Measurements from ENCODE around the gene ST7.

Gene ST7

DNA sequence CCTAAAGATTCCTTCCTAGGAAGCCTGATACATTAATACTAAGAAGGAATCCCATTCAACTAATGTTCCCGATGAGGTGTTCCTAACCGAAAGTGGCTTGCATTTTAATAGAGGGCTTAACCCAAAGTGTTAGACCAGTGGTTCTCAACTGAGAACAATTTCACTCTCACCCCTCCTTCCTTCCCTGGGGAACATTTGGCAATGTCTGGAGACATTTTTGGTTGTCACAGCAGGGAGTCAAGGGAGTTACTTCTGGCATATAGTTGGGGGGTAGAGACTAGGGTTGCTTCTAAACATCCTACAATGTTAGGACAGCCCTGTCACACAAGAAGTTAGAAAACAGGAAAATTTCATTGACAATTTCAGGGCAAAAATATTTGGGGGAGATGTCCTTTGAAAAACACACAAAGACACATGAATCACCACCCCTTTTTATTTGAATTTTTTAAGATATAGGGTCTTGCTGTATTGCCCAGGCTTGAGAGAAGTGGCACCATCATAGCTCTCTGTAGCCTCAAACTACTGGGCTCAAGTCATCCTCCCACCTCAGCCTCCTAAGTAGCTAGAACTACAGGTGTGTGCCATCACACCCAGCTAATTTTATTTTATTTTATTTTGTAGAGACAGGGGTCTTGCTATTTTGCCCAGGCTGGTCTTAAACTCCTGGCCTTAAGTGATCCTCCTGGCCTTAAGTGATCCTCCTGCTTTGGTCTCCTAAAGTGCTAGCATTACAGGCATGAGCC lies 318.9 kb downstream of the ST7 start:
- DNase-seq (ENCODE audit: low read depth in 2 of 2) = no peak

DNA sequence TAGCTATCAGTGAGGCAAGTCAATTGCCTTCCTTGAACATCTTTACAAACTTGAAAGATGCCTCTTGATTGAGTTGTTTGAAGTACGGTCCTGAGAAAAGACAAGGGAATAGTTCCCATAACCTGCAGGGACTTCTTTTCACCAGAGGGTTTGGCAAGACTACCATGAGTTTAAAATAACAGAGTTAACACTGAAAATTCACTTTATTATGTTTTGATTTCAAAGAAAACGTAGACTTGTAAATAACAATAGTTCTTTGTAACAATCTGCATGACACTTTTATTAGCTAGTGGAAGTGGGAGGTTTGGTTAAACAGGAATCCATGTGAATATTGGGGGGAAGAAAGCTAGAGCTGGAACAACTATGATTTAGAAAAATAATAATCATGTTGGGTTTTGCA lies 320.0 kb downstream of the ST7 start:
- no peak for DNase-seq (ENCODE audit: low read depth in 2 of 2)

DNA sequence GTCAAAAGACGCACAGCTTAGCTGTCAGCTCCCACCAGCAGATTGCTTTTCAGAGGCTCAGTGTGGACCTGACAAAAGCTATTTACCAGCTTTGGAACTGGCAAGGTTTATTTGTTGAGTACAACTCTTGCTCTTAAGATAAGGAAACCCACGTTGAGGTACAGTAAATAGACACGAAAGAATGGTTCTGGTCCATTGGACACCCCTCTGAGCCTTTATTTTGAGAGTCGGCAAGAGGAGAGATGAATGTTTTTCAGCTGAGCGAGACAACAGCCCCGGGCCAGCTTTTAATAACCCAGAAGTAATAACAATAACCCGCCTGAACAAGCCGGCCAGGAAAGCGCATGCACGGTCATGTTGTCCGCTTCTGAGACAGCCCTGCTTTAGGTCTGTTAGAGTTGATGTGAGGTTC lies 320.5 kb downstream of the ST7 start:
- no peak for DNase-seq (ENCODE audit: low read depth in 2 of 2)

DNA sequence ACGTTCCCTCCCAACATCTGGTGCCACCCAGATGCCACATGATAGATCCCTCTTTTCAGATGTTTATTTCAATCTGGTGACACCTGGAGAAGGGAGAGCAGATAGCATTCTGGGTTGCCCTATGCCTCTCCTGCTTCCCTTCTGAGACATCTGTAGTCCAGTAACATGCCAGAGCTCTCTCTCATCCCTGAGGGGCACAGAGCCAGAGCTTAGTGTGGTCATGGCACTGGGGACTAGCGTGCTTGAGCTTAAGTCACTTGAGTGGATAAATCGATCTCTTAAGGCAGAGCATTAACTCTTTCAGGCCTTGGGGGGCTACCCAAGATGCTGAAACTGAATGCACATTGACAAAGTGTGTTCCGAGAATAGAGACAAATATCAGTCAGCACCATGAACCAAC lies 321.6 kb downstream of the ST7 start:
- no peak for DNase-seq (ENCODE audit: low read depth in 2 of 2)

DNA sequence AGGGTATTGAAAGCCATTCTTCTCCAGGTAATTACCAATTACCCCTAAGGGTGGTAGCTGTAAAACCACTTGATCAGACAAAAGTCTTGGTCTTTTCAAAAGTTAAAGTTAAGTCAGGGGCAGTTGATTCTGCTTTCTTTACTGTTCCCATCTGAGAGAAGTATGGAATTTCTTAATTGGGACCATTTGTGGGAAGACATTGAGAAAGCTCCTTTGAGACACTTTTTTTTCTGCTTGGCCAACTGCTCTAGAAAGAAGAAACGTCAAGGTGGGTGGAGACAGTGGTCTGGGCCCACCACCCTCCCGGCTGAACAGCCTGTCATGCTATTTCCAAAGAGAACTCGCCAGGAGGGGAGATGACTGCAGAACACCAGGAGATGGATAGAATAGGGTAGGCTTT lies 324.3 kb downstream of the ST7 start:
- DNase-seq (ENCODE audit: low read depth in 2 of 2) = no peak

DNA sequence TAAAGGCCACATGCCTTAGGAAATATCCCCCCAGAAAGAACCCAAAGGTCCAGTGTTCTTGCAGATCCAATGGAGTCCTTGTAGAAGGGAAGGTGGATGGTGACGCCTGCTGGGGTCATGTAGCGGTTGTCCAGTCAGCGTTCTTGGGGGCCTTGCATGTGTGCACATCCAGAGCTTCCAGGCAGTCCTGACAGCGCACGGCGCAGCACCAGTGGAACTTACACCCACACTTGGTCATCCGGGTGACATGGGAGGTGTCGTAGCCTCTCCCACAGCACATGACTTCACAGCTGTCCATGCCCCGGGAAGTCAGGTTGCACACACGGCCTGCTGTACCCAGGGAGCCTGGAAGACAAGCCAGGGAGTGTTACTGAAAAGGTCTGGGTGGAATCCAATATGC lies 324.7 kb downstream of the ST7 start:
- no peak for DNase-seq (ENCODE audit: low read depth in 2 of 2)

DNA sequence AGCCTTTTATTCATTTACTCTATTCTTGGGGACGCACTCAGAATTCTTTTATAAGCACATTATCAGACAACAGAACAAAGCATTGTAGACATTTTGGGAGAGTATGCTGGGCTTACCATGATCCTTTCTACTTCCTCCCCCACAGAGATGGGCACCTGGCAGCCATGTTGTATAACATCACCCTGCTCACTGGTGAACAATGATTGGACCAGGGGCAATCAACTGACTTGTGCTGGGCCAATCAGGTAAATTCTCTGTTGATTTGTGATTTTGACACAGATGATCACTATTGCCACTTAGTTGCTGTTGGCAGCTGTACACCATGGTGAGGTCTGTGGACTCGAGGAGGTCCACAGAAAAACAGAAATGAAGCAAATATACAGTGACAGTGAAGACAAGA lies 325.9 kb downstream of the ST7 start:
- no peak for DNase-seq (ENCODE audit: low read depth in 2 of 2)

Measured in stimulated activated CD4-positive, alpha-beta T cell treated with anti-CD3 and anti-CD28 coated beads, Interleukin-4, amount 100 ng/mL, for 48 hours (primary cell).